Prostate gland (tissue), 2 donors: ENCODE data around the gene DUSP15. TPM values are rescaled to one million over a fixed set of nuclear protein-coding genes. Genes with fewer than 3 reads are reported as not detected.

Experiments used
- DNase-seq: peaks from one replicate; pipeline ENCODE4 v3.0.0-alpha.2; 2019; ENCODE audit warnings: low spot score
- H3K27ac ChIP-seq, 2 donors: fragments of 200-600 bp; sonication (generic); 2 replicates each; pipeline ENCODE4 v1.5.1; 2017 to 2019
- H3K27me3 ChIP-seq: fragments of 200-600 bp; sonication (generic); replicated peaks from 2 replicates; pipeline ENCODE4 v1.5.1; 2019; ENCODE audit not compliant: insufficient read depth
- H3K36me3 ChIP-seq, 2 donors: fragments of 200-600 bp; sonication (generic); 1 replicate in 1 of 2; 2 replicates in 1 of 2; pipeline versions ENCODE4 v1.5.1 to v1.8.1; 2017 to 2019
- H3K4me1 ChIP-seq: fragments of 200-600 bp; sonication (generic); replicated peaks from 2 replicates; pipeline ENCODE4 v1.5.1; 2019
- H3K4me3 ChIP-seq, 2 donors: fragments of 200-600 bp; sonication (generic); 2 replicates each; pipeline ENCODE4 v1.5.1; 2017 to 2019
- H3K9me3 ChIP-seq: fragments of 200-600 bp; sonication (generic); 2 replicates; pipeline ENCODE4 v1.5.1; 2017
- CTCF ChIP-seq, 4 experiments: fragments of 200-600 bp in 2 of 4; fragments of 450-650 bp in 2 of 4; sonication (generic) in 2 of 4; IDR thresholded peaks; 1 replicate in 3 of 4; 2 replicates in 1 of 4; pipeline ENCODE4 v1.5.1; 2016 to 2019; ENCODE audit warnings: antibody characterized with exemption in 4 of 4, mild to moderate bottlenecking in 2 of 4, moderate library complexity in 2 of 4
- POLR2A ChIP-seq: fragments of 450-650 bp; IDR thresholded peaks from one replicate; pipeline ENCODE4 v1.6.1; 2016; ENCODE audit warnings: antibody characterized with exemption, mild to moderate bottlenecking
- POLR2AphosphoS5 ChIP-seq: sonication (generic); formaldehyde crosslinking; IDR thresholded peaks from one replicate; pipeline ENCODE4 v1.6.1; 2017; ENCODE audit warnings: antibody characterized with exemption
- WGBS: methylation state at CpG from one replicate; pipeline ENCODE4 v1.1.5; 2018; 5-methylcytosine and 5-hydroxymethylcytosine counted together
- intact Hi-C: fragments of 100-400 bp; cut with DNase I; formaldehyde crosslinking; loops from one replicate; pipeline ENCODE4 v1.14.2; 2022
- total RNA-seq, 2 donors: library from RNA; depleted of rRNA; stranded (reverse); fragments of >200 nt; gene quantifications; one replicate each; pipeline ENCODE4 v1.1.0, GENCODE V29; 2016

Gene DUSP15
- total RNA-seq, 2 donors from 2014 or later: 1.7 to 57.9 TPM

GRCh38 chr20:31833931-31834521, 36.3 kb downstream of the DUSP15 start:
- H3K9me3 ChIP-seq: no peaks in the 10 kb centered on the region
- H3K27me3 ChIP-seq: no peaks in the 10 kb centered on the region
- WGBS: 78% methylated on average over 17 of the region's 20 CpGs
- H3K27ac ChIP-seq: no peak overlapping the region
- H3K36me3 ChIP-seq: no peaks in the 10 kb centered on the region
- H3K4me1 ChIP-seq: no peaks in the 10 kb centered on the region
- TF ChIP-seq POLR2A (no peak), CTCF (IDR thresholded peaks at IDR 0.05) (no peak), POLR2AphosphoS5 (no peak)
- intact Hi-C loops: no loop called here
- no peak overlapping the region for H3K4me3 ChIP-seq
- DNase-seq: no peak

DNA sequence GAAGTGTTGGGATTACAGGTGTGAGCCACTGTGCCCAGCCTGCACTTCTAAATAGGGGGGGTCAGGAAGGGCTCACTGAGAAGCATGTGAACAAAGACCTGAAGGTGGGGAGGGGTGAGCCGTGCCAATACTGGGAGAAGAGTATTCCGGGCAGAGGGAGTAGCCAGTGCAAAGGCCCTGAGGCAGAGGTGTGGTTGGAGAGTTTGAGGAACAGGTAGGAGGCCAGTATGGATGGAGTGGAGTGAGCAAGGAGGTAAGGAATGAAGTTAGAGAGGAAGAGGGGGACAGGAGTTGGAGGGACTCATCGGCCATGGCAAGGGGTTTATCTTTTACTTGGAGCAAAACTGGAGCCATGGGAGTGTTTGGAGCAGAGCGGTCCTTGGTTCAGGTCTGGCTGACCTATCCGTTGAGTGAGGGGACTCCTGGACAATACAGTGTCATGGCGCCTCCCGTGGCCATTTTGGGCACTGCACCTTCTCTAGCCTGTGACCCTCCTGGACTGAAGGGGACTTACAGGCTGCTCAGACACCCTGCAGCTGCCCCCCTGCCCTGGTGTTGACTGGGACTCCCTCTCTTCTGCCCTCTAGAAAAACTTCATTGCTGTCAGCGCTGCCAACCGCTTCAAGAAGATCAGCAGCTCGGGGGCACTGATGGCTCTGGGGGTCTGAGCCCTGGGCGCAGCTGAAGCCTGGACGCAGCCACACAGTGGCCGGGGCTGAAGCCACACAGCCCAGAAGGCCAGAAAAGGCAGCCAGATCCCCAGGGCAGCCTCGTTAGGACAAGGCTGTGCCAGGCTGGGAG, 37.0 kb downstream of the DUSP15 start:
- Histone ChIP-seq H3K27ac (no peak overlapping the region), H3K27me3 (no peaks in the 10 kb centered on the region), H3K36me3 (no peaks in the 10 kb centered on the region), H3K4me1 (no peaks in the 10 kb centered on the region), H3K4me3 (no peak overlapping the region), H3K9me3 (no peaks in the 10 kb centered on the region)
- 66% methylated on average over 14 of the region's 14 CpGs for WGBS
- no peak for DNase-seq
- intact Hi-C loops: no loop called here
- TF ChIP-seq CTCF (IDR thresholded peaks at IDR 0.05): peak in 3 of 4 experiments; percentile 37 to 60 (median 46)
- TF ChIP-seq POLR2A: no peak
- TF ChIP-seq POLR2AphosphoS5: no peak

GRCh38 chr20:31831771-31832306, 38.5 kb downstream of the DUSP15 start:
- Histone ChIP-seq H3K36me3 (no peaks in the 10 kb centered on the region), H3K4me1 (no peaks in the 10 kb centered on the region), H3K4me3 (no peak overlapping the region), H3K27ac (no peak overlapping the region), H3K27me3 (no peaks in the 10 kb centered on the region), H3K9me3 (no peaks in the 10 kb centered on the region)
- 88% methylated on average over 17 of the region's 17 CpGs for WGBS
- DNase-seq: no peak
- TF ChIP-seq POLR2A (no peak), CTCF (IDR thresholded peaks at IDR 0.05) (no peak), POLR2AphosphoS5 (no peak)
- intact Hi-C loops: no loop called here

DNA sequence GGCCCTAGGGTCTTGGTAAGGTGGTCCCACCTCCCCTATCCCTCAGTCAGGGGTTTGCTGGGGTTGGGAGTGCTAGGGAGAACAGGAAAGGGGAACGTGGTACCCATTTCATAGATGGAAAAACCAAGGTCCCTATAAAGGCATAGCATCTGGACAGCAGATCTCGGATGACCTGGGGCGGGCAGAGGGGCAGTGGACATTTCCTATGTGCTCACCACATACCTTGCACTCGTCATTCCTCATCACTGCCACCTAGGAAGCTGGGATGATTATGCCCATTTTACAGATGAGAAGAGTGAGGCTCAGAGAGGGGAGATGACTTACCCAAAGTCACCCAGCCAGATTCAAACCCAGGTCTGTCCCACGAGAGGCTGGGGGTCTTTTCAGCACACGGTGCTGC, 39.1 kb downstream of the DUSP15 start:
- no peak for DNase-seq
- no peak overlapping the region for H3K4me3 ChIP-seq
- H3K27me3 ChIP-seq: no peaks in the 10 kb centered on the region
- no peak overlapping the region for H3K27ac ChIP-seq
- no peaks in the 10 kb centered on the region for H3K9me3 ChIP-seq
- H3K36me3 ChIP-seq: no peaks in the 10 kb centered on the region
- H3K4me1 ChIP-seq: no peaks in the 10 kb centered on the region
- TF ChIP-seq POLR2A: no peak
- no peak for TF ChIP-seq POLR2AphosphoS5
- no peak for TF ChIP-seq CTCF (IDR thresholded peaks at IDR 0.05)
- 87% methylated on average over 6 of the region's 6 CpGs for WGBS
- intact Hi-C loops: no loop called here
